HPDE6-E6E7 (cell line): ENCODE results near the gene SLC4A1AP.

Experiments
- DNase-seq: peaks from one replicate; pipeline ENCODE4 v3.0.0; 2011; ENCODE audit warnings: missing footprints; ENCODE audit errors: extremely low spot score

SLC4A1AP gene

GRCh38 chr2:27742571-27742970 is 78.9 kb downstream of the SLC4A1AP start:
- no peak for DNase-seq
